Activated naive CD8-positive, alpha-beta T cell treated with anti-CD3 and anti-CD28 coated beads for 36 hours (primary cell): ENCODE data around the gene PDCD6IP. TPM values are rescaled to one million over a fixed set of nuclear protein-coding genes. Genes with fewer than 3 reads are reported as not detected.

Source experiments
- DNase-seq: peaks from one replicate; pipeline ENCODE4 v3.0.0; 2021
- H3K27ac Mint-ChIP-seq: one replicate; pipeline ENCODE4 v1.8.0; 2022; ENCODE audit warnings: mild to moderate bottlenecking, moderate library complexity, mixed read lengths
- H3K27me3 Mint-ChIP-seq: one replicate; pipeline ENCODE4 v1.8.0; 2022; ENCODE audit warnings: mild to moderate bottlenecking, mixed read lengths
- H3K36me3 Mint-ChIP-seq: one replicate; pipeline ENCODE4 v1.8.0; 2021; ENCODE audit warnings: mild to moderate bottlenecking, mixed read lengths
- H3K4me1 Mint-ChIP-seq: one replicate; pipeline ENCODE4 v1.8.0; 2021; ENCODE audit warnings: mixed read lengths
- H3K4me3 Mint-ChIP-seq: one replicate; pipeline ENCODE4 v1.8.0; 2022; ENCODE audit warnings: mild to moderate bottlenecking, moderate library complexity, mixed read lengths
- H3K9me3 Mint-ChIP-seq: one replicate; pipeline ENCODE4 v1.8.0; 2022; ENCODE audit warnings: mixed read lengths
- total RNA-seq, 2 experiments: library from RNA; stranded (reverse); gene quantifications; one replicate each; pipeline ENCODE4 v1.2.3, GENCODE V29; 2021

Gene PDCD6IP
- total RNA-seq, 2 experiments from 2014 or later = 140 to 147 TPM

DNA sequence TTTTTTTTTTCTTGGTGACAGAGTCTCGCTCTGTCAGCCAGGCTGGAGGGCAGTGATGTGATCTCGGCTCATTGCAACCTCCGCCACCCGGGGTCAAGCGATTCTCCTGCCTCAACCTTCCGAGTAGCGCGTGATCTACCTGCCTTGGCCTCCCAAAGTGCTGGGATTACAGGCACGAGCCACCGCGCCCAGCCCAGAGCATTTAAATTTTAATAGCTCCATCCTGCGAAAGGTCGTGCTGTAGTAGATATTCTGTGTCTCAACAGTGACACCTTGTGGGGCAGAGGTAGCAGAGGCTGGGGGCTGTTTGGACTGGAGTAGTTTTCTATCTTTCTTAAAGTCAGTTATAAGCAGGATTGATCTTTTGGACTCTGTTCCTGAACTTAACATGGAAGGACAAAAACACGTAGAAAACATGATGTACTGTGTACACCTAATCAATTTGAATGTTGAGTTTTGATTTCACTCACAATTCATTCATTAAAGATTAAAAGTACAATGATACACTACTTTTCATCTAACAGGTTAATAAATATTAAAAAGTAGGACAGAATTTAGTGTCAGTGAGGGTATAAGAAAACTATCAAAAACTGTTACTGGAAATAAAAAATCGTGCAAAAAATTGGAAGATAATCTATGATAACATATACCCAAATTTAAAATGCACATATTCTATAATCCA, 11.0 kb upstream of the PDCD6IP start:
- peak; percentile 24 for DNase-seq

DNA sequence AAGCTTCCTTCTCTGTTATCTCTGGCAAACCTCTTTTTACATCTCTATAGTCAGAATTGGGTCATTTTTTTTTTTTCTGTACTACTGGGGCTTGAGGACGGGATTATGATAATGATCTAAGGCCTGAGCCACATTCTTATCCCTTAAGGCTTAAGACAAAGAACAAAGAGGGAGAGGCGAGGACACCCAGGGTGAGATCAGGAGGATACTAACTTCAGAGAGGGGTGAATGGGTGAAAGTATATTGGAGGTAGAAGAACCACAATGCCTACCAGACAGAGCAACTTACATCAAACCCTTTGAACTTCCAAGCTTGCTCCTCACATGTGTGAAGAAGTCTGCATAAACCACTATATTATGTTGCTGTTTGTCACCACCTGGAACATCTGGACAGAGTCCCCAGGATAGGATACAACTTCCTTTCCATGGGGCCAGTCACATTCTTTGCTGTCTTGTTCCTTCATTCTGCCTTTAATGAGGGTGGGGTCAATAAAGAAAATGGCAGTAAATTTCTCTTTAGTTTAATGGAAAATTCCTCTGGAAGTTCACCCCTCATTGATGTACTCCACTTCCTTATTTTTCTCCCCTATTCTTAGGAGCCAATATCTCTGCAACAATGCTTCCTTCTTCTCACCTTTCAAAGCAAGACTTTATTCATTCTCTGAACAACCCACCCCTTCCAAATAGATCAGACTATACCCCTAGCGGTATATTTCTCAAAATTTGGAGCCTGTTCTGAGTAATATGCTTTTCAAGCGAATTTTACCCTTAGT, 9.1 kb upstream of the PDCD6IP start:
- Mint-ChIP-seq H3K27ac (no peak overlapping the region), H3K4me3 (no peak overlapping the region), H3K27me3 (peaks cover 16% of the 10 kb centered on the region), H3K36me3 (no peaks in the 10 kb centered on the region), H3K9me3 (no peaks in the 10 kb centered on the region), H3K4me1 (peaks cover 2% of the 10 kb centered on the region)
- DNase-seq = no peak

More for the DNA sequence above, 11.0 kb upstream of the PDCD6IP start:
- H3K27ac Mint-ChIP-seq = no peak overlapping the region
- no peaks in the 10 kb centered on the region for H3K9me3 Mint-ChIP-seq
- H3K4me1 Mint-ChIP-seq = peaks cover 2% of the 10 kb centered on the region
- H3K4me3 Mint-ChIP-seq = peak overlapping the region; percentile 19
- peaks cover 16% of the 10 kb centered on the region for H3K27me3 Mint-ChIP-seq
- H3K36me3 Mint-ChIP-seq = no peaks in the 10 kb centered on the region

DNA sequence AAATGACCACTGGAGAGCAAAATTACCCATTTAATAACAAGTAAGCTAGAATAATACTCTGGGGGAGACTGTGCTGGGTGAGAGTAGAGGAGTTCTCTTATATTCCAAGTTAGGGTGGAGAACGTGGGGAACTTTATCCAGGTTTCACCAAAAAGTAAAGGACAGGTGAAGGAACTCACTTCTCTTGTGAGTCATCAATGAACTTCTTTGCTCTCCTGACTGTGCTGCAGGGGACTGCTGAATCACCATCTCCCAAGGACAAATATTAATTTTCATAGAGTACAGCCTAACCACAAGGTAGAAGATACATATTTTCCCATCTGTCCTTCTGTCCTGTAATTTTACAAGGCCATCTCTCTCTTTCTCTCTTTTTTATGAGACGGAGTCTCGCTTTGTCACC, 8.3 kb upstream of the PDCD6IP start:
- H3K36me3 Mint-ChIP-seq = no peaks in the 10 kb centered on the region
- DNase-seq = no peak
- H3K27me3 Mint-ChIP-seq = peaks cover 16% of the 10 kb centered on the region
- no peak overlapping the region for H3K27ac Mint-ChIP-seq
- H3K9me3 Mint-ChIP-seq = no peaks in the 10 kb centered on the region
- H3K4me1 Mint-ChIP-seq = peaks cover 2% of the 10 kb centered on the region
- H3K4me3 Mint-ChIP-seq = no peak overlapping the region

DNA sequence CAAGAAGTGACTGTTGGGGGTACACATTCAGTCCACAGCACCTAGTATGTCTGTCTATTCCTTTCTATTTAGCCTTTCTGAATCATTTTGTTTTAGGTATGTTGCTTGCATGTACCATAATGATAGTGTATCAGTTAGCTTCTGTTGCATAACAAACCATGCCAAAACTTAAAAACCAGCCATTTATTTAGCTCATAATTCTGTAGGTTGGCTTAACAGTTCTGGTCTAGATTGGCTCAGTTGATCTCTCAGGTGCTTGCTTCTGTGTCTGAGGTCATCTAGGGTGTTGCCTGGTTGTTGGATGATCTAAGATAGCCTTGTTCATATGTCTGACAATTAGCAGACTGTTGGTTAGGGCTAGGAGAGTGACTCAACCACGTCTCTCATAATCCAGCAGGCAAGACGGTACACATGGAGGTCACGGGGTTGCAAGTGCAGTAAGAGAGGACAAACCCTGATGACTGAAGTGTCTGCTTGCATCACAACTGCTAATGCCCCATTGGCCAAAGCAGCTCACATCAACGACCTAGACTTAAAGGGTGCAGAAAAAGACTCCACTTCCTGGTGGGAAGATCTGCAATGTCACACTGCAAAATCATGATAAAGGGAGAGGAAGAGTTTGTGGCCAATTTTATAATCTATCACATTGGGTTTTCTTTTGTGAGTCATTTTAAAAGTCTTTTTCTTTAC, 6.8 kb upstream of the PDCD6IP start:
- Mint-ChIP-seq H3K36me3 (no peaks in the 10 kb centered on the region), H3K27ac (no peak overlapping the region)

DNA sequence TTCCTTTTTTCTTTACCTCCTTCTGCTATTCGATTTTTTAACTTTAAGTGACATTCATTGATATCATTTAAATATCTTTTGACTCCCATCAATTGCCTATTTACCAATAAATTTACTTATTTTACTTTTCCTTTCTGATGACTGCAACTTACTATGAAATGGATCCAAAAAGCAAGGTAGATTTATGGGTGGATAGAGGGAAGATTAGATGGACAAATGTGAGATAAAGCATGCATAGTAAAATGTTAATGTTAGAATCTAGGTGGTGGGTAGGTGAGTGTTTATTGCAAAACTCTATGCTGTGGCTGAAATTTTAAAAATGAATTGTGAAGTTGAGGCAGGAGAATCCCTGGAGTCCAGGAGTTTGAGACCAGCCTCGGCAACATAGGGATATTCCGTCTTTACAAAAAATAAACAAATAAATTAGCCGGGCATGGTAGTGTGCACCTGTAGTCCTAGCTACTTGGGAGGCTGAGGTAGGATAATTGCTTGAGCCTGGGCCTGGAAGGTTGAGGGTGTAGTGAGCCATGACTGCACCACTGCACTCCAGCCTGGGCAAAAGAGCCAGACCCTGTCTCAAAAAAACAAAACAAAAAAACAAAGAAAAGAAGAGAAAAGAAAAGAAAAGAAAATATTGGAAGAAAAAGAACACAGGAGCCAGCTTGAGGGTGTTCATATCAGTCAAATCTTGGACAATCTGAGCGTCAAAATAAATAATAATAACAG, 6.1 kb upstream of the PDCD6IP start:
- Mint-ChIP-seq H3K36me3 (no peaks in the 10 kb centered on the region), H3K9me3 (no peaks in the 10 kb centered on the region)
- DNase-seq = no peak

More for the DNA sequence above, 6.8 kb upstream of the PDCD6IP start:
- Mint-ChIP-seq H3K9me3 (no peaks in the 10 kb centered on the region), H3K27me3 (peaks cover 16% of the 10 kb centered on the region), H3K4me1 (peaks cover 2% of the 10 kb centered on the region), H3K4me3 (no peak overlapping the region)
- no peak for DNase-seq

DNA sequence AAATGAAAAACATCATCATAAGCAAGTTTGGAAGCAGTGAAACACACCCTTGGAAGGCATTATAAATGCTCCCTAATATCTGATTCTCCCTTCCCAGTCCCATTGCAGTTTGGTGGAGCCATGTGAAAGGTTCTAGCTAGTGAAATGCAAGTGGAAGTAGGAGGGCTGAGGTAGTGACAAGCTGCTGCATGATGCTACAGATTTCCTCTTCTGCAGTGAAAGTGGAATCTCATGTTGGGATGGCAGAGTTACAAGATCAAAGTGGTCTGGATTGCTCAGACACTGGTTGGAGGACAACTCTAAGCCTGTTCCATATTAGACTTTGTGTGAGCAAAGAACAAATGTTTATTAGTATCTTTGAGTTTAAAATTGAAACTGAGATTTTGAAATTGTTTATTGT, 3.3 kb upstream of the PDCD6IP start:
- no peak for DNase-seq
- H3K36me3 Mint-ChIP-seq = peaks cover 1% of the 10 kb centered on the region
- no peak overlapping the region for H3K4me3 Mint-ChIP-seq
- peaks cover 7% of the 10 kb centered on the region for H3K4me1 Mint-ChIP-seq
- H3K27ac Mint-ChIP-seq = no peak overlapping the region
- H3K27me3 Mint-ChIP-seq = peaks cover under 1% of the 10 kb centered on the region
- no peaks in the 10 kb centered on the region for H3K9me3 Mint-ChIP-seq

More for the DNA sequence above, 6.1 kb upstream of the PDCD6IP start:
- H3K27ac Mint-ChIP-seq = no peak overlapping the region
- peaks cover under 1% of the 10 kb centered on the region for H3K4me1 Mint-ChIP-seq
- H3K4me3 Mint-ChIP-seq = no peak overlapping the region
- peaks cover 14% of the 10 kb centered on the region for H3K27me3 Mint-ChIP-seq

DNA sequence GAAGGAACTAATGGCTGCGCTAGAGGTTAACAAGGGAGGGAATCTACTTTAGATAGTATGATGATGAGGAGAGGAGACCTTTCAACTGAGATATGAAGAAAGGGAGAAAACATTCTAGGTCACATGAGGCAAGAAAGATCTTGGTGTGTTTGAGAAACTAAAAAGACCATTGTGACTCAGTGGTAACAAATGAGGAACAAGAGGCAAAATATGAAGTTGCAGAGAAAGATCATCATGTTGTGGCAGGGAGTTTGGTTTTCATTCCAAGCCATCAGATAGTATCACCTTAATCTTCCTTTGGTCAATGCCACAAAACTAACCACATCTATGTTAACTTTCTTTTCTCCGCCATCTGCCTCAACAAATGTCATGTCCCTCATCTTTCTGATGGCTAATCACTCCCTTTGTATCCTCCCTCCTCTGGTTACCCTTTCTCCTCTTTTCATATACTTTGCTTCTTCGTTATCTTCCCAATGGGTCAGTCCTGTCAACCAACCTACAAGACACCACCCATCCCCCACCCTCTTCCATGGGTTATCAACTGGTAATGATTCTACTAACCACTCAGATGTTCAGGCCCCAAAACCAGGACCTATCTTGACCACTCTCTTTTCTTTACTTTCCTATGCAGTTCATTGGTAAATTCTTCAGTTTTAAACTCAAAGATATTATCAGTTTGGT, 2.4 kb upstream of the PDCD6IP start:
- Mint-ChIP-seq H3K9me3 (no peaks in the 10 kb centered on the region), H3K27ac (no peak overlapping the region), H3K36me3 (peaks cover 1% of the 10 kb centered on the region), H3K4me1 (peaks cover 14% of the 10 kb centered on the region), H3K27me3 (no peaks in the 10 kb centered on the region), H3K4me3 (no peak overlapping the region)
- no peak for DNase-seq

DNA sequence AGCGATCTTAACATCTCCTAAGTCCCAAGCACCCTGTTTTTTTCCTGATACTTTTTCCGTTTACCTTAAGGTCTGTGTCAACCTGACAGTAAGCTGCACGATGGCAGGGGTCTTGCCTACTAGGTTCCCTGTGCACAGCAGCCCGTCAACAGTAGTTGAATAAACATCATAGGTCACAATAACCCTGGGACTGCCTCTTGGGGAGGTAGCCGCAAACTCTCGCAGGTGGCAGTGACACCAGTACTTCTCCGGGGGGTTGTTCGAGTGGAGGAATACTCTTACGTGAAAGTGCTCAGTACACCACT, 365 bp upstream of the PDCD6IP start:
- Mint-ChIP-seq H3K4me1 (peaks cover 25% of the 10 kb centered on the region), H3K27me3 (no peaks in the 10 kb centered on the region), H3K27ac (peak overlapping the region; percentile 93), H3K4me3 (peak overlapping the region; percentile 97), H3K9me3 (no peaks in the 10 kb centered on the region), H3K36me3 (peaks cover 7% of the 10 kb centered on the region)
- no peak for DNase-seq

DNA sequence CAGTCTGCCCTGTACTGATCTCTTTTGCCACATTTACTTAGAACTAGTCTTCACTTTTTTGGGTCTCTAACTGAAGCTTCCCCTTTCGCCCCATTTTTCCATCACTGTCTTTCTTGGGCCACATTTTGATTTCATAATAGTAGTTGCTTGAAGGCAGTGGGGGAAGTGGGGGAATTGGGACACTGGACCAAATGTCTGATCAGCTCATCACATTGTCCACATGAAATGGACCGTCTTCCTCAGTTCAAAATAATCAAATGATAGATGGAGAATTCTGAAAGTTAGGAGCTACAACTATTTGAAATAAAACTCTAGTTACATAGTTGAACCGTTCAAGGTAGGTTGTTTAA, 747 bp downstream of the PDCD6IP start:
- no peaks in the 10 kb centered on the region for H3K9me3 Mint-ChIP-seq
- H3K4me3 Mint-ChIP-seq = peak overlapping the region; percentile 97
- peak overlapping the region; percentile 93 for H3K27ac Mint-ChIP-seq
- no peaks in the 10 kb centered on the region for H3K27me3 Mint-ChIP-seq
- no peak for DNase-seq
- peaks cover 35% of the 10 kb centered on the region for H3K4me1 Mint-ChIP-seq
- peaks cover 18% of the 10 kb centered on the region for H3K36me3 Mint-ChIP-seq

DNA sequence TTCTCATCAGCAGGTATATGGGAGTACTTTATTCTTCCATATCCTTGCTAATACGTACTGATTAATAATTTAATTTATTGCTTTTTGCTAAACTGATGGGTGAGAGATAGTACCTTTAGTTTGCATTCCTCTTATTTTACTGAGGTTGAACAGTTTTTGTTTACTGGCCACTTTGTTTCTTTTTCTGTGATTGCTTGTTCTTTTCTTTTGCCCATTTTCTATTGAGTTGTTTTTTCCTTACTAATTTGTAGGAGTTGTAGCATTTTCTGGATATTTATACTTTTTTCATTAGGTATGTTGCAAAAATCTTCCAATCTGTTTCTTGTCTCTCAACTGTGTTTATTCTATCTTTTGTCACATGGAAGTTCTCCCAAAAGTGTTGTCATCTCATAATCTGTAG, 4.8 kb downstream of the PDCD6IP start:
- Mint-ChIP-seq H3K9me3 (no peaks in the 10 kb centered on the region), H3K4me1 (peaks cover 54% of the 10 kb centered on the region), H3K36me3 (peaks cover 31% of the 10 kb centered on the region), H3K4me3 (no peak overlapping the region), H3K27ac (no peak overlapping the region), H3K27me3 (no peaks in the 10 kb centered on the region)
- DNase-seq = no peak

DNA sequence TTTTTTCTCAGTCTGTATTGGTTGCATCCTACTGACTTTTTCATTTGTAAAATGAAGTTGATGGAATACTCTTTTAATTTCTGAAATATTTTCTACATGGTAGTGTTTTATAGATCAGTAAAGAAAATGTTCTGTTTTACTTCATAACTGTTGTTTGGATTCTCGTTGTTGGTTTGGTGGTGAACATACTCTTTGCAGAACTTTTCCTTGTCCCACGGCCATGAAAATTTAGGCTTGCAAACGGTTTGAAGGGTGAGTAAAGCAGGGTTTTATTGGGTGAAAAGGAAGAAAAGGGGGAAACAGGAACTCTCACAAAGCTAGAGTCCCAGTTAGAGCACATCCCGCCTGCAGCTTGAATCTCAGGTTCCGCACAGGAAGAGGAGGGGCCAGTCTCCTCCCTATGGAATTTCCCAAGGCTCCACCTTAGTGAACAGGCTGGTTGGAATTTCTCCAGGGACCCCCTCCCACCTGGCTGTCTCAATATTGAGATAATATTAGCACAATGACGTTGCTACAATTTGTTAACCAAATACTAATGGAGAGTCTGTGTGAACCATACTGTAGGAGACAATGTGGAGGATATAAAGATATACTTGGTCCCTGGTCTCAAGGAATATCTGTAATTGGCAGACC, 5.6 kb downstream of the PDCD6IP start:
- H3K9me3 Mint-ChIP-seq = no peaks in the 10 kb centered on the region
- no peaks in the 10 kb centered on the region for H3K27me3 Mint-ChIP-seq
- H3K4me1 Mint-ChIP-seq = peaks cover 62% of the 10 kb centered on the region
- no peak overlapping the region for H3K4me3 Mint-ChIP-seq
- no peak for DNase-seq
- H3K27ac Mint-ChIP-seq = no peak overlapping the region
- H3K36me3 Mint-ChIP-seq = peaks cover 38% of the 10 kb centered on the region

DNA sequence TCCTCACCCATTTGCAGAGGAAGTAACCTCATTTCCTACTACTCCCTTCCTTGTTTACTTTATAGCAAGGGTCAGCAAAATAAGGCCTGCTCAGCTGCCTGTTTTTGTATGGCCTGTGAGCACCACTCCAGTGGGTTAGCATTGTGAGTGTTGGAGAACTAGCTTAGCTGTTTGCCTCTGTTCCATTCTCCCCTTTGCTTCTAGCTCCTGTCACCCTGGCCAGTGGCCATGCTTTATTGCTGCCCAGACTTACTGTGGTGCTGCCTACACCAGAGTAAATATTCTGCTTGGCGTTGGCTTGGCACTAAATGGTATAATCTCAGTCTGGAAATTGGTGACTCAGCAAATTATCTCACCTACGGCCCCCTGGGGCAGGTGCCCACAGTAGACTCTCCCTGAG, 8.8 kb downstream of the PDCD6IP start:
- Mint-ChIP-seq H3K9me3 (no peaks in the 10 kb centered on the region), H3K4me3 (no peak overlapping the region), H3K27me3 (no peaks in the 10 kb centered on the region), H3K4me1 (peaks cover 65% of the 10 kb centered on the region), H3K27ac (no peak overlapping the region), H3K36me3 (peaks cover 42% of the 10 kb centered on the region)
- DNase-seq = no peak

DNA sequence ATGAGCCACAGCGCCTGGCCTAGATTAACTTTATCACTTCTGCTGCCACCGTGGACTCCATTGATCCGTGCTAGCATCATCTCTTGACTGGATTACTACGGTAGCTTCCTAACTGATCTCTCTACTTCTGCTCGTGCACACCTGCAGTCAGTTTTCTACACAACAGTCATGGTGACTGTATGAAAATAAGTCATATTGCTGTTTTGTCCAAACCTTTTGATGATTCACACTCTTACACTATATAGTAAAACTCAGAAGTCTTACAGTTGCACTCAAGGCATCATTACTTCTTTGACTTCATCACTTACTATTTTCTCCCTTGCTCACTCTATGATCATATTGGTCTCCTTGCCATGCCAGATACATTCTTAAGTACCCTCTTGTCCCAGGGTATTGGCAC, 10.1 kb downstream of the PDCD6IP start:
- Mint-ChIP-seq H3K4me1 (peaks cover 62% of the 10 kb centered on the region), H3K27me3 (no peaks in the 10 kb centered on the region), H3K27ac (no peak overlapping the region), H3K9me3 (no peaks in the 10 kb centered on the region), H3K36me3 (peaks cover 32% of the 10 kb centered on the region), H3K4me3 (no peak overlapping the region)
- DNase-seq = no peak

DNA sequence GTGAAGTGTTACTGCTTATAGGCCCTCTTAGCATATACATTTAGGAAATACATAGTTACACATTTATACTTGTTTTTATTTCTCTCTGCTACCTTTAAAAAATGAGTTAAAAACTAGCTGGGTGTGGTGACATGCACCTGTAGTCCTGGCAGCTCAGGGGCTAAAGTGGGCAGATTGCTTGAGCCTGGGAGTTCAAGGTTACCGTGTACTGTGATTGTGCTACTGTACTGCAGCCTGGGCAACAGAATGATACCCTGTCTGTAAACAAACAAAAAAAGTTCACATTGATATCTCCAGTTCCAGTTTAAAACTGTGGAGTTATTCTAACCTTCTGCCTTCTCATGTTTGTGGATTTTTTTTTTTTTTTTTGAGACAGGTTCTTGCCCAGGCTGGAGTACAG, 12.1 kb downstream of the PDCD6IP start:
- H3K27me3 Mint-ChIP-seq = no peaks in the 10 kb centered on the region
- H3K36me3 Mint-ChIP-seq = peaks cover 20% of the 10 kb centered on the region
- no peak for DNase-seq
- H3K4me1 Mint-ChIP-seq = peaks cover 49% of the 10 kb centered on the region
- H3K4me3 Mint-ChIP-seq = no peak overlapping the region
- H3K27ac Mint-ChIP-seq = no peak overlapping the region
- H3K9me3 Mint-ChIP-seq = no peaks in the 10 kb centered on the region
